Measurements from ENCODE around the gene RASA3.

DNA sequence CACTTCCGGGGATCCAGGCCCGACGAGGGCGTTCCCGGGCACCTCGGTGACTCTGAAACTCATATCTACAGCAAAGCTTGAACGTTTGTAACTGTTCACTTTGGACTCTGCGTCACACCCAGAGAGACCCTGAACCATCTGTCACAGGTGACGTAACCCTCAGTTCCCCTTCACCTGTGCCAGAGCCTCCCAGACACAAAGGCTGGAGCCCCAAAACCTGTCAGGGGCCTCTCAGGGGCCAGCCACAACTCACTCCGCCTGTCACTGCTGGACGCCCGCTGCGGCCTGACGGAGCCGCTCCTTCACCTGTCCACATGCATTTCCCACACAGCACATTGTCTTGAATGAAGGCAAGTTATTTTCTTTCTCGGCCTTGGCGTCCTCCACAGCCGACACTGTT lies 8.0 kb downstream of the RASA3 start:
- TF ChIP-seq, protein P1, sequence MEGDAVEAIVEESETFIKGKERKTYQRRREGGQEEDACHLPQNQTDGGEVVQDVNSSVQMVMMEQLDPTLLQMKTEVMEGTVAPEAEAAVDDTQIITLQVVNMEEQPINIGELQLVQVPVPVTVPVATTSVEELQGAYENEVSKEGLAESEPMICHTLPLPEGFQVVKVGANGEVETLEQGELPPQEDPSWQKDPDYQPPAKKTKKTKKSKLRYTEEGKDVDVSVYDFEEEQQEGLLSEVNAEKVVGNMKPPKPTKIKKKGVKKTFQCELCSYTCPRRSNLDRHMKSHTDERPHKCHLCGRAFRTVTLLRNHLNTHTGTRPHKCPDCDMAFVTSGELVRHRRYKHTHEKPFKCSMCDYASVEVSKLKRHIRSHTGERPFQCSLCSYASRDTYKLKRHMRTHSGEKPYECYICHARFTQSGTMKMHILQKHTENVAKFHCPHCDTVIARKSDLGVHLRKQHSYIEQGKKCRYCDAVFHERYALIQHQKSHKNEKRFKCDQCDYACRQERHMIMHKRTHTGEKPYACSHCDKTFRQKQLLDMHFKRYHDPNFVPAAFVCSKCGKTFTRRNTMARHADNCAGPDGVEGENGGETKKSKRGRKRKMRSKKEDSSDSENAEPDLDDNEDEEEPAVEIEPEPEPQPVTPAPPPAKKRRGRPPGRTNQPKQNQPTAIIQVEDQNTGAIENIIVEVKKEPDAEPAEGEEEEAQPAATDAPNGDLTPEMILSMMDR (IDR thresholded peaks at IDR 0.05) = no peak
- TF ChIP-seq EP300 (IDR thresholded peaks at IDR 0.05) = no peak

Measured in esophagus muscularis mucosa (tissue), 3 donors.